Eye (tissue), 1 donor: ENCODE data around the gene ZBTB32.

Source experiments
- DNase-seq: peaks from one replicate; pipeline ENCODE4 v3.0.0-alpha.2; 2015

The ZBTB32 gene

GRCh38 chr19:35738021-35738886 is 33.9 kb downstream of the ZBTB32 start:
- no peak for DNase-seq

- DNase-seq = no peak
Observed at GRCh38 chr19:35738887-35739229, 34.5 kb downstream of the ZBTB32 start.

- peak; percentile 8 for DNase-seq
Observed at GRCh38 chr19:35739275-35740107, 35.1 kb downstream of the ZBTB32 start.

- DNase-seq = no peak
Observed at GRCh38 chr19:35740108-35740422, 35.7 kb downstream of the ZBTB32 start.

GRCh38 chr19:35740423-35741202 is 36.3 kb downstream of the ZBTB32 start:
- peak; percentile 99 for DNase-seq

- DNase-seq = no peak
Observed at GRCh38 chr19:35741203-35741515, 36.8 kb downstream of the ZBTB32 start.

GRCh38 chr19:35742121-35742724 is 37.9 kb downstream of the ZBTB32 start, which contains the start of gene IGFLR1:
Gene IGFLR1, minus strand, starts transcription at chr19:35742452. Its CDS starts 1,272 bp downstream, at chr19:35741180.
- DNase-seq = no peak

- no peak for DNase-seq
Observed at GRCh38 chr19:35743640-35744429, 39.5 kb downstream of the ZBTB32 start.

- DNase-seq = peak; percentile 99
Observed at GRCh38 chr19:35744430-35745327, 40.3 kb downstream of the ZBTB32 start.

- DNase-seq = peak; percentile 99
Observed at GRCh38 chr19:35745328-35746086, 41.1 kb downstream of the ZBTB32 start, which contains the start of the genes PSENEN and U2AF1L4. Gene PSENEN, plus strand, starts transcription at chr19:35745651. Its CDS starts 280 bp downstream, at chr19:35745931. Gene U2AF1L4, minus strand, starts transcription at chr19:35745418. Its CDS starts 27 bp downstream, at chr19:35745391.

GRCh38 chr19:35746087-35746462 is 41.7 kb downstream of the ZBTB32 start:
- no peak for DNase-seq

GRCh38 chr19:35746531-35746930 is 42.2 kb downstream of the ZBTB32 start:
- DNase-seq = no peak

- DNase-seq = peak; percentile 100
Observed at GRCh38 chr19:35748106-35749020, 44.0 kb downstream of the ZBTB32 start, which contains the start of gene LIN37. Gene LIN37, plus strand, starts transcription at chr19:35748576. Its CDS starts 149 bp downstream, at chr19:35748725.

GRCh38 chr19:35750167-35750566 is 45.8 kb downstream of the ZBTB32 start:
- no peak for DNase-seq

GRCh38 chr19:35751839-35752745 is 47.7 kb downstream of the ZBTB32 start:
- DNase-seq = no peak

- DNase-seq = no peak
Observed at GRCh38 chr19:35752746-35753350, 48.5 kb downstream of the ZBTB32 start.
